ENCODE measurements around the gene SMIM7.

DNA sequence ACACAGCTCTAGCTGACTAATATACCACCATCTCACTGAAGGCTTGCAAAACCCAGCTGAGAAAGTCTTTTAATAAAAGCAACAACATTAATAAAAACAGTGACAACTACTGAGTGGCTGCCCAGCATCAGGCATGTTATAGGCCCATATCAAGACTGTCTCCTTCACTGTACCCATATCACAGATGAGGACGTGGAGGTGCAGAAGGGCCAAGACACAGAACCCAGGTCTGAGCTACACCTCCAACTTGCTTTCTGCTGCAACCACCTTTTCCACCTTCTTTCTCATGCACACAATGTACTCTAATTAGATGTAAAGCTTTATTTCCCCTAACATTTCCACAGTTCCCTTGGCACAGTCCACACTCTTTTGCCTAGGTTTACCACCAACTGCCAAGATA is 21.3 kb downstream of the SMIM7 start:
- TF ChIP-seq POLR2A (IDR thresholded peaks at IDR 0.05; ENCODE audit: low read length) (no peak), GATA1 (IDR thresholded peaks at IDR 0.05; ENCODE audit: low read depth, low read length) (no peak)
